ENCODE measurements around the gene SDK1. TPM values are rescaled to one million over a fixed set of nuclear protein-coding genes. Genes with fewer than 3 reads are reported as not detected.

Gene SDK1
- total RNA-seq, 1 experiment from 2014 or later = 20.0 TPM

GRCh38 chr7:4195660-4196059 is 894.6 kb downstream of the SDK1 start:
- Mint-ChIP-seq H3K27me3 (ENCODE audit: unreplicated experiment) (no peaks in the 10 kb centered on the region), H3K4me3 (ENCODE audit: low read depth, unreplicated experiment) (no peak overlapping the region), H3K9me3 (ENCODE audit: low read depth, unreplicated experiment) (no peaks in the 10 kb centered on the region), H3K27ac (ENCODE audit: unreplicated experiment) (no peak overlapping the region), H3K36me3 (ENCODE audit: insufficient read depth, unreplicated experiment) (no peaks in the 10 kb centered on the region), H3K4me1 (ENCODE audit: low read depth, unreplicated experiment) (peaks cover under 1% of the 10 kb centered on the region)
- no TSS peak for BruUV-seq (replicated peaks)
- CTCF ChIA-PET = no interaction called here
- intact Hi-C loops (cut with micrococcal nuclease; ENCODE audit: unreplicated experiment) = no loop called here
- no peak for DNase-seq
- TF ChIP-seq CTCF (IDR thresholded peaks at IDR 0.05; ENCODE audit: unreplicated experiment) = no peak

GRCh38 chr7:4196121-4196819 is 895.2 kb downstream of the SDK1 start:
- intact Hi-C loops (cut with micrococcal nuclease; ENCODE audit: unreplicated experiment) = no loop called here
- no peaks in the 10 kb centered on the region for H3K9me3 Mint-ChIP-seq (ENCODE audit: low read depth, unreplicated experiment)
- H3K27ac Mint-ChIP-seq (ENCODE audit: unreplicated experiment) = no peak overlapping the region
- no TSS peak for BruUV-seq (replicated peaks)
- H3K27me3 Mint-ChIP-seq (ENCODE audit: unreplicated experiment) = no peaks in the 10 kb centered on the region
- H3K4me1 Mint-ChIP-seq (ENCODE audit: low read depth, unreplicated experiment) = no peaks in the 10 kb centered on the region
- H3K36me3 Mint-ChIP-seq (ENCODE audit: insufficient read depth, unreplicated experiment) = no peaks in the 10 kb centered on the region
- H3K4me3 Mint-ChIP-seq (ENCODE audit: low read depth, unreplicated experiment) = no peak overlapping the region
- no peak for DNase-seq
- no peak for TF ChIP-seq CTCF (IDR thresholded peaks at IDR 0.05; ENCODE audit: unreplicated experiment)
- CTCF ChIA-PET = no interaction called here

GRCh38 chr7:4198301-4198700 is 897.2 kb downstream of the SDK1 start:
- Mint-ChIP-seq H3K27ac (ENCODE audit: unreplicated experiment) (no peak overlapping the region), H3K27me3 (ENCODE audit: unreplicated experiment) (no peaks in the 10 kb centered on the region), H3K4me3 (ENCODE audit: low read depth, unreplicated experiment) (no peak overlapping the region), H3K36me3 (ENCODE audit: insufficient read depth, unreplicated experiment) (no peaks in the 10 kb centered on the region), H3K4me1 (ENCODE audit: low read depth, unreplicated experiment) (no peaks in the 10 kb centered on the region), H3K9me3 (ENCODE audit: low read depth, unreplicated experiment) (no peaks in the 10 kb centered on the region)
- CTCF ChIA-PET = interaction anchor here (0.5 to 1.5 kb wide), 2 partner anchors 16 to 755 kb away, joined by 3 read pairs; no protein-coding TSS in a partner anchor
- intact Hi-C loops (cut with micrococcal nuclease; ENCODE audit: unreplicated experiment) = no loop called here
- BruUV-seq (replicated peaks) = no TSS peak
- no peak for TF ChIP-seq CTCF (IDR thresholded peaks at IDR 0.05; ENCODE audit: unreplicated experiment)
- no peak for DNase-seq

GRCh38 chr7:4200546-4201094 is 899.6 kb downstream of the SDK1 start:
- H3K4me3 Mint-ChIP-seq (ENCODE audit: low read depth, unreplicated experiment) = no peak overlapping the region
- H3K36me3 Mint-ChIP-seq (ENCODE audit: insufficient read depth, unreplicated experiment) = no peaks in the 10 kb centered on the region
- intact Hi-C loops (cut with micrococcal nuclease; ENCODE audit: unreplicated experiment) = no loop called here
- H3K27me3 Mint-ChIP-seq (ENCODE audit: unreplicated experiment) = no peaks in the 10 kb centered on the region
- H3K27ac Mint-ChIP-seq (ENCODE audit: unreplicated experiment) = no peak overlapping the region
- DNase-seq = no peak
- H3K9me3 Mint-ChIP-seq (ENCODE audit: low read depth, unreplicated experiment) = no peaks in the 10 kb centered on the region
- no peaks in the 10 kb centered on the region for H3K4me1 Mint-ChIP-seq (ENCODE audit: low read depth, unreplicated experiment)
- no TSS peak for BruUV-seq (replicated peaks)
- no peak for TF ChIP-seq CTCF (IDR thresholded peaks at IDR 0.05; ENCODE audit: unreplicated experiment)
- CTCF ChIA-PET = no interaction called here
